Fibroblast of lung (primary cell): ENCODE data around the gene AWAT2. TPM values are rescaled to one million over a fixed set of nuclear protein-coding genes. Genes with fewer than 3 reads are reported as not detected.
A peak's percentile ranks its signal among the peaks of the same experiment; 100 is the strongest.

ENCODE experiments used
- DNase-seq, 2 donors: peaks; one replicate each; pipeline versions ENCODE4 v3.0.0 to v3.0.0-alpha.2; 2010; ENCODE audit warnings: low read depth in 2 of 2
- H2AFZ ChIP-seq: 2 replicates; pipeline ENCODE4 v1.5.1; 2012; ENCODE audit warnings: low read length, control low read depth, inconsistent platforms
- H3K27ac ChIP-seq: 2 replicates; pipeline ENCODE4 v1.5.1; 2011; ENCODE audit warnings: low read length, control low read depth; ENCODE audit not compliant: insufficient read depth
- H3K27me3 ChIP-seq: 2 replicates; pipeline ENCODE4 v1.5.1; 2011; ENCODE audit warnings: mild to moderate bottlenecking, low read length; ENCODE audit not compliant: control insufficient read depth, insufficient read depth
- H3K36me3 ChIP-seq: 2 replicates; pipeline ENCODE4 v1.5.1; 2011; ENCODE audit warnings: low read length; ENCODE audit not compliant: control insufficient read depth, insufficient read depth
- H3K4me1 ChIP-seq: 2 replicates; pipeline ENCODE4 v1.5.1; 2011; ENCODE audit warnings: low read length; ENCODE audit not compliant: control insufficient read depth, insufficient read depth; ENCODE audit errors: extremely low read depth
- H3K4me2 ChIP-seq: 2 replicates; pipeline ENCODE4 v1.5.1; 2011; ENCODE audit warnings: low read length, control low read depth; ENCODE audit not compliant: insufficient read depth; ENCODE audit errors: extremely low read depth
- H3K4me3 ChIP-seq, 4 experiments: fragments of 200-600 bp in 1 of 4; sonication (generic) in 1 of 4; replicated peaks in 1 of 4; 2 replicates each; pipeline ENCODE4 v1.5.1; 2011 to 2016; ENCODE audit warnings: low read length in 4 of 4, low read depth in 3 of 4, mild to moderate bottlenecking in 3 of 4, control low read depth in 2 of 4, inconsistent platforms in 1 of 4, mixed read lengths in 1 of 4; ENCODE audit not compliant: insufficient read depth in 1 of 4; ENCODE audit errors: control extremely low read depth in 1 of 4
- H3K79me2 ChIP-seq: 2 replicates; pipeline ENCODE4 v1.5.1; 2012; ENCODE audit warnings: mild to moderate bottlenecking, low read length, inconsistent platforms; ENCODE audit not compliant: control insufficient read depth, insufficient read depth
- H3K9ac ChIP-seq: 2 replicates; pipeline ENCODE4 v1.5.1; 2011; ENCODE audit warnings: mild to moderate bottlenecking, low read length, control low read depth; ENCODE audit not compliant: insufficient read depth
- H3K9me3 ChIP-seq: 2 replicates; pipeline ENCODE4 v1.5.1; 2012; ENCODE audit warnings: low read depth, low read length; ENCODE audit not compliant: control insufficient read depth, insufficient read depth
- H4K20me1 ChIP-seq: 2 replicates; pipeline ENCODE4 v1.5.1; 2011; ENCODE audit warnings: low read length; ENCODE audit not compliant: control insufficient read depth, insufficient read depth; ENCODE audit errors: extremely low read depth
- EZH2 ChIP-seq: IDR thresholded peaks from 2 replicates; pipeline ENCODE4 v1.5.1; 2012; ENCODE audit warnings: low read length, control low read depth, mild to moderate bottlenecking; ENCODE audit errors: missing control alignments
- polyA plus RNA-seq, 2 donors: library from polyadenylated mRNA; depleted of rRNA in 1 of 2; stranded (reverse) in 1 of 2; unstranded in 1 of 2; fragments of >200 nt; gene quantifications; 2 replicates each; pipeline ENCODE4 v1.2.1, GENCODE V29; 2011 to 2012; ENCODE audit warnings: missing spikeins in 1 of 2
- total RNA-seq: library from RNA; depleted of rRNA; stranded (reverse); fragments of >200 nt; gene quantifications from 2 replicates; pipeline ENCODE4 v1.2.1, GENCODE V29; 2014
- TF ChIP-seq, protein P1 (sequence below), 2 donors: IDR thresholded peaks in 1 of 2; conservative IDR thresholded peaks in 1 of 2; 1 replicate in 1 of 2; 2 replicates in 1 of 2; pipeline ENCODE4 v1.5.1; 2011 to 2012; ENCODE audit warnings: low read length in 2 of 2, control low read depth in 1 of 2, inconsistent platforms in 1 of 2, low read depth in 1 of 2, mild to moderate bottlenecking in 1 of 2

Gene AWAT2
- total and polyA plus RNA-seq, 2 donors (not counting 1 experiment from before 2014, with no cell fraction given): not detected

- H3K4me2 ChIP-seq: no peak overlapping the region
- TF ChIP-seq EZH2: no peak
- TF ChIP-seq, protein P1, sequence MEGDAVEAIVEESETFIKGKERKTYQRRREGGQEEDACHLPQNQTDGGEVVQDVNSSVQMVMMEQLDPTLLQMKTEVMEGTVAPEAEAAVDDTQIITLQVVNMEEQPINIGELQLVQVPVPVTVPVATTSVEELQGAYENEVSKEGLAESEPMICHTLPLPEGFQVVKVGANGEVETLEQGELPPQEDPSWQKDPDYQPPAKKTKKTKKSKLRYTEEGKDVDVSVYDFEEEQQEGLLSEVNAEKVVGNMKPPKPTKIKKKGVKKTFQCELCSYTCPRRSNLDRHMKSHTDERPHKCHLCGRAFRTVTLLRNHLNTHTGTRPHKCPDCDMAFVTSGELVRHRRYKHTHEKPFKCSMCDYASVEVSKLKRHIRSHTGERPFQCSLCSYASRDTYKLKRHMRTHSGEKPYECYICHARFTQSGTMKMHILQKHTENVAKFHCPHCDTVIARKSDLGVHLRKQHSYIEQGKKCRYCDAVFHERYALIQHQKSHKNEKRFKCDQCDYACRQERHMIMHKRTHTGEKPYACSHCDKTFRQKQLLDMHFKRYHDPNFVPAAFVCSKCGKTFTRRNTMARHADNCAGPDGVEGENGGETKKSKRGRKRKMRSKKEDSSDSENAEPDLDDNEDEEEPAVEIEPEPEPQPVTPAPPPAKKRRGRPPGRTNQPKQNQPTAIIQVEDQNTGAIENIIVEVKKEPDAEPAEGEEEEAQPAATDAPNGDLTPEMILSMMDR (conservative IDR thresholded peaks at IDR 0.05 in 1 of 2, IDR thresholded peaks at IDR 0.05 in 1 of 2; ENCODE audit: low read depth in 1 of 2, low read length in 2 of 2): peak; percentile 72 to 83
- H3K4me1 ChIP-seq: no peaks in the 10 kb centered on the region
- H3K4me3 ChIP-seq: no peak overlapping the region
- H3K9me3 ChIP-seq: no peaks in the 10 kb centered on the region
- H3K27ac ChIP-seq: no peak overlapping the region
- H3K79me2 ChIP-seq: no peaks in the 10 kb centered on the region
- H3K9ac ChIP-seq: no peak overlapping the region
- no peaks in the 10 kb centered on the region for H4K20me1 ChIP-seq
- peak; percentile 9 to 56 for DNase-seq
- H2AFZ ChIP-seq: no peak overlapping the region
- no peaks in the 10 kb centered on the region for H3K36me3 ChIP-seq
- no peaks in the 10 kb centered on the region for H3K27me3 ChIP-seq
Observed at GRCh38 chrX:70030301-70030767, 19.4 kb downstream of the AWAT2 start.

GRCh38 chrX:70029863-70030262 lies 19.9 kb downstream of the AWAT2 start:
- Histone ChIP-seq H3K4me2 (no peak overlapping the region), H3K9ac (no peak overlapping the region), H2AFZ (no peak overlapping the region), H4K20me1 (no peaks in the 10 kb centered on the region), H3K4me3 (no peak overlapping the region), H3K27me3 (no peaks in the 10 kb centered on the region), H3K4me1 (no peaks in the 10 kb centered on the region), H3K9me3 (no peaks in the 10 kb centered on the region), H3K36me3 (no peaks in the 10 kb centered on the region), H3K79me2 (no peaks in the 10 kb centered on the region), H3K27ac (no peak overlapping the region)
- TF ChIP-seq, protein P1 (conservative IDR thresholded peaks at IDR 0.05 in 1 of 2, IDR thresholded peaks at IDR 0.05 in 1 of 2; ENCODE audit: low read depth in 1 of 2, low read length in 2 of 2): no peak
- TF ChIP-seq EZH2: no peak
- no peak for DNase-seq

DNA sequence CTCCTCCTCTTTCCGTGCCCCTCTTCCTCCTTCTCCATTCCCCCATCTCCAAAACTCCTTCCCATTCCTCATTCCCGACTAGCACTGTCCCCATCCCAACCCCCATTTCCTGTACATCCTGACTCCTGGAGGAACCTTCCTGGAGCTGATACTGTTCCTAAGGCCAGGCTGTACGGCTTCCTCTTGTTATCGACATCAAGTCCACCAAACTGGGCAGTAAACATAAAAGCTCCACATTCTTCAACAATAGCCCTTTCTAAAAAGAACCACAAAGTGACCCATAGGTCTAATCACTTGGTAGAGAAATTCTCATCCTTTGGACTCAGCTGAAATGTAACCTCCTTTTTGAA lies 22.9 kb downstream of the AWAT2 start:
- H2AFZ ChIP-seq: no peak overlapping the region
- H3K4me3 ChIP-seq: no peak overlapping the region
- H4K20me1 ChIP-seq: no peaks in the 10 kb centered on the region
- no peaks in the 10 kb centered on the region for H3K36me3 ChIP-seq
- no peaks in the 10 kb centered on the region for H3K4me1 ChIP-seq
- no peaks in the 10 kb centered on the region for H3K27me3 ChIP-seq
- H3K9me3 ChIP-seq: no peaks in the 10 kb centered on the region
- no peak overlapping the region for H3K27ac ChIP-seq
- TF ChIP-seq, protein P1 (conservative IDR thresholded peaks at IDR 0.05 in 1 of 2, IDR thresholded peaks at IDR 0.05 in 1 of 2; ENCODE audit: low read depth in 1 of 2, low read length in 2 of 2): no peak
- TF ChIP-seq EZH2: no peak
- H3K4me2 ChIP-seq: no peak overlapping the region
- no peak for DNase-seq
- no peak overlapping the region for H3K9ac ChIP-seq
- no peaks in the 10 kb centered on the region for H3K79me2 ChIP-seq
